ENCODE results near the gene DHCR7. TPM values are rescaled to one million over a fixed set of nuclear protein-coding genes. Genes with fewer than 3 reads are reported as not detected.

DHCR7 gene
- total and polyA plus RNA-seq, 2 donors from 2014 or later = 17.8 to 35.2 TPM

GRCh38 chr11:71456831-71457230 is 8.6 kb upstream of the DHCR7 start:
- no peak for TF ChIP-seq CTCF (IDR thresholded peaks at IDR 0.05; ENCODE audit: borderline replicate concordance, extremely low read depth, insufficient read depth)
- H3K4me3 ChIP-seq (ENCODE audit: low read length in 3 of 3) = no peak overlapping the region
- H3K9ac ChIP-seq (ENCODE audit: low read length in 3 of 3) = no peak overlapping the region
- intact Hi-C loops (cut with DNase I) = no loop called here
- H3K36me3 ChIP-seq (ENCODE audit: control insufficient read depth in 2 of 3, insufficient read depth in 3 of 3, low read length in 3 of 3) = peaks cover 5 to 38% (median 30%) of the 10 kb centered on the region in 3 donors
- FAIRE-seq (no peak), DNase-seq (peak in 1 of 5 donors; percentile 26)
- no peaks in the 10 kb centered on the region for H3K27me3 ChIP-seq (ENCODE audit: control insufficient read depth, insufficient read depth, low read length)
- no peaks in the 10 kb centered on the region for H3K9me3 ChIP-seq (ENCODE audit: control insufficient read depth in 2 of 3, insufficient read depth in 1 of 3, low read length in 3 of 3)
- H3K4me1 ChIP-seq (ENCODE audit: control insufficient read depth in 2 of 3, insufficient read depth in 2 of 3, low read depth in 1 of 3, low read length in 3 of 3) = peaks cover 0 to 9% (median 3%) of the 10 kb centered on the region in 3 donors
- H3K27ac ChIP-seq (ENCODE audit: low read depth in 2 of 2, low read length in 2 of 2) = no peak overlapping the region

DNA sequence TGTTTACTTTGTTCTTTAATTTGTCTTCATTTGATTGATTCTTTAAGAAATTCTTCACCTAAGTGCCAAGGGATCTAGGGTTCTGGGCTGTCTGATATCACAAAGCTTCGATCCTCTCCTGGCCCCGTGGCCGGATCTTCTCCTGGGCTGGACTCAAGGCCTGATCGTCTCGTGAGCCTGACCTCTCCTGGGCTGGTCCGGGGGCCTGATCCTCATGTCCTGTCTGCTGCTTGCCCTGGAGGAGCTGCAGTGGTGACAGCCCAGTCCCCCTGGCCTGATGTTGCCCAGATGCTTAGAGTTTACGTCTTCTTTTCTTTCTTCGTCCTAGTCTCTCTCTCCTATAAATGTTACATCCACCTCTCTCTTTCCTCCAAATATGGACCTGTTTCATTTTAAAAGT is 8.1 kb upstream of the DHCR7 start:
- Histone ChIP-seq H3K27ac (ENCODE audit: low read depth in 2 of 2, low read length in 2 of 2) (no peak overlapping the region), H3K9me3 (ENCODE audit: control insufficient read depth in 2 of 3, insufficient read depth in 1 of 3, low read length in 3 of 3) (no peaks in the 10 kb centered on the region), H3K4me3 (ENCODE audit: low read length in 3 of 3) (no peak overlapping the region), H3K9ac (ENCODE audit: low read length in 3 of 3) (no peak overlapping the region), H3K36me3 (ENCODE audit: control insufficient read depth in 2 of 3, insufficient read depth in 3 of 3, low read length in 3 of 3) (peaks cover 5 to 38% (median 30%) of the 10 kb centered on the region in 3 donors), H3K4me1 (ENCODE audit: control insufficient read depth in 2 of 3, insufficient read depth in 2 of 3, low read depth in 1 of 3, low read length in 3 of 3) (peaks cover 0 to 11% (median 7%) of the 10 kb centered on the region in 3 donors), H3K27me3 (ENCODE audit: control insufficient read depth, insufficient read depth, low read length) (no peaks in the 10 kb centered on the region)
- intact Hi-C loops (cut with DNase I) = no loop called here
- DNase-seq (peak in 1 of 5 donors; percentile 50), FAIRE-seq (no peak)
- TF ChIP-seq CTCF (IDR thresholded peaks at IDR 0.05; ENCODE audit: borderline replicate concordance, extremely low read depth, insufficient read depth) = no peak

DNA sequence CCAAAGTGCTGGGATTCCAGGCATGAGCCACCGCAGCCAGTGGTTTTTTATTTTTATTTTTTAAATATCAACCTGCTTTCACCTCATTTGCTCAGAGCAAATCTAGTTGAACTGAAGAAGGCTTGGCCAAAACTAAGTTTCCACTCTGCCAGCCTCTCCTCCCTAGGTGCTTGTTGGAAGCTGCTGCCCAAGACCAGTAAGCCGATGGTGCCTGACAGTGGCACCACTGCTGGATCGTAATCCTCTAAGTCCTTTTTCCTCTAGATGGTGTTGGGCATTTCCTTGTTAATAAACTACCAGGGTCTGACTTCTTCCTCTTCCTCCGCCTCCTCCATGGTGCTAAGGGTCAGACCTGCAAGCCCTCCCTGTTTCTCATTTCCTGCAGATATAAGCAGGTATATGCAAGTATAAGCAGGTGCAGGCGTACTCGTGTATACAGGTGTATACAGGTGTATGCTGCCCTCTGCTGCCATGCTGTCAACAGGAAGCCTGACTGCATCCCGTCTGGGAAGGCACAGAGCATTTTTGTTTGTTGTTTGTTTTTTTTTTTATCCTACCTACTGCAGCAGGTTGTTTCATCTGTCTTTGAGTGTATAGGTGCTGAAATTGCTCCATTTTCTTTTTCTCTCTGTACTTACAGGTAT is 6.4 kb upstream of the DHCR7 start:
- Histone ChIP-seq H3K27me3 (ENCODE audit: control insufficient read depth, insufficient read depth, low read length) (no peaks in the 10 kb centered on the region), H3K4me3 (ENCODE audit: low read length in 3 of 3) (no peak overlapping the region), H3K9ac (ENCODE audit: low read length in 3 of 3) (no peak overlapping the region), H3K4me1 (ENCODE audit: control insufficient read depth in 2 of 3, insufficient read depth in 2 of 3, low read depth in 1 of 3, low read length in 3 of 3) (peaks cover 0 to 11% (median 10%) of the 10 kb centered on the region in 3 donors), H3K9me3 (ENCODE audit: control insufficient read depth in 2 of 3, insufficient read depth in 1 of 3, low read length in 3 of 3) (no peaks in the 10 kb centered on the region), H3K27ac (ENCODE audit: low read depth in 2 of 2, low read length in 2 of 2) (no peak overlapping the region), H3K36me3 (ENCODE audit: control insufficient read depth in 2 of 3, insufficient read depth in 3 of 3, low read length in 3 of 3) (peaks cover 5 to 26% (median 26%) of the 10 kb centered on the region in 3 donors)
- intact Hi-C loops (cut with DNase I) = no loop called here
- FAIRE-seq (no peak), DNase-seq (peak in 3 of 5 donors; percentile 17 to 30 (median 22))
- TF ChIP-seq CTCF (IDR thresholded peaks at IDR 0.05; ENCODE audit: borderline replicate concordance, extremely low read depth, insufficient read depth) = no peak
